CD4-positive, CD25-positive, alpha-beta regulatory T cell (primary cell): ENCODE measurements around the gene MAGI2. TPM values are rescaled to one million over a fixed set of nuclear protein-coding genes. Genes with fewer than 3 reads are reported as not detected.

Experiments
- ATAC-seq, 2 donors: fragments of 150-1000 bp; cut with Tn5 transposase; one replicate each; pipeline ENCODE4 v1.10.0; 2021; ENCODE audit warnings: low read depth in 2 of 2, moderate number of reproducible peaks in 2 of 2, moderate library complexity in 1 of 2
- DNase-seq, 3 donors: peaks; one replicate each; pipeline versions ENCODE4 v3.0.0 to v3.0.0-alpha.2; 2012 to 2022; ENCODE audit warnings: mixed read lengths in 1 of 3
- H3K27ac ChIP-seq: one replicate; pipeline ENCODE4 v1.7.0; 2013; ENCODE audit warnings: mild to moderate bottlenecking, low read length; ENCODE audit not compliant: insufficient read depth, poor library complexity, severe bottlenecking
- H3K27me3 ChIP-seq: one replicate; pipeline ENCODE4 v1.7.0; 2013; ENCODE audit warnings: low read length; ENCODE audit not compliant: control insufficient read depth, insufficient read depth
- H3K36me3 ChIP-seq: one replicate; pipeline ENCODE4 v1.7.0; 2013; ENCODE audit warnings: mild to moderate bottlenecking, low read length, moderate library complexity; ENCODE audit not compliant: control insufficient read depth, insufficient read depth
- H3K4me1 ChIP-seq: 2 replicates; pipeline ENCODE4 v1.7.0; 2013; ENCODE audit warnings: mild to moderate bottlenecking, low read length; ENCODE audit not compliant: insufficient read depth, control insufficient read depth, poor library complexity, severe bottlenecking
- H3K4me3 ChIP-seq: one replicate; pipeline ENCODE4 v1.7.0; 2013; ENCODE audit warnings: low read depth, mild to moderate bottlenecking, low read length, moderate library complexity
- H3K9me3 ChIP-seq, 2 experiments: 1 replicate in 1 of 2; 2 replicates in 1 of 2; pipeline ENCODE4 v1.7.0; 2013; ENCODE audit warnings: low read length in 2 of 2, mild to moderate bottlenecking in 1 of 2, moderate library complexity in 1 of 2; ENCODE audit not compliant: control insufficient read depth in 2 of 2
- H3K27ac Mint-ChIP-seq, 3 donors: one replicate each; pipeline ENCODE4 v1.8.0; 2020 to 2022; ENCODE audit warnings: mild to moderate bottlenecking in 3 of 3, mixed read lengths in 3 of 3, moderate library complexity in 2 of 3
- H3K27me3 Mint-ChIP-seq: one replicate; pipeline ENCODE4 v1.8.0; 2022; ENCODE audit warnings: mild to moderate bottlenecking, mixed read lengths
- H3K36me3 Mint-ChIP-seq: one replicate; pipeline ENCODE4 v1.8.0; 2020; ENCODE audit warnings: mixed read lengths
- H3K4me1 Mint-ChIP-seq, 4 donors: one replicate each; pipeline ENCODE4 v1.8.0; 2020 to 2022; ENCODE audit warnings: mixed read lengths in 4 of 4, mild to moderate bottlenecking in 1 of 4
- H3K4me3 Mint-ChIP-seq, 4 donors: one replicate each; pipeline ENCODE4 v1.8.0; 2020 to 2022; ENCODE audit warnings: mild to moderate bottlenecking in 4 of 4, mixed read lengths in 4 of 4, moderate library complexity in 3 of 4
- H3K9me3 Mint-ChIP-seq, 7 donors: one replicate each; pipeline ENCODE4 v1.8.0; 2020 to 2022; ENCODE audit warnings: mixed read lengths in 7 of 7, mild to moderate bottlenecking in 3 of 7, moderate library complexity in 2 of 7
- polyA plus RNA-seq, 4 donors: library from polyadenylated mRNA; unstranded; fragments of 300-500 nt; fragmentation: Illumina TruSeq; gene quantifications; one replicate each; pipeline ENCODE4 v1.2.3, GENCODE V29; 2021
- total RNA-seq: library from RNA; stranded (reverse); gene quantifications from one replicate; pipeline ENCODE4 v1.2.3, GENCODE V29; 2022

Gene MAGI2
- total and polyA plus RNA-seq, 5 donors from 2014 or later, result not detected

- H3K9me3 Mint-ChIP-seq, result peaks cover 0 to 2% (median 0%) of the 10 kb centered on the region in 7 donors
- H3K27me3 Mint-ChIP-seq, result peaks cover 28% of the 10 kb centered on the region
- H3K27ac ChIP-seq, result no peak overlapping the region
Observed at GRCh38 chr7:78022165-78022564, 1431.3 kb downstream of the MAGI2 start.

GRCh38 chr7:78020874-78021249 is 1432.6 kb downstream of the MAGI2 start:
- Mint-ChIP-seq H3K36me3 (no peaks in the 10 kb centered on the region), H3K4me3 (peak overlapping the region; percentile 70 to 94 (median 78)), H3K9me3 (peaks cover 0 to 2% (median 0%) of the 10 kb centered on the region in 7 donors), H3K27me3 (peaks cover 28% of the 10 kb centered on the region), H3K4me1 (peaks cover 4 to 16% (median 7%) of the 10 kb centered on the region in 4 donors), H3K27ac (no peak overlapping the region)
- ATAC-seq (no peak), DNase-seq (no peak)
- Histone ChIP-seq H3K4me1 (no peaks in the 10 kb centered on the region), H3K4me3 (no peak overlapping the region), H3K9me3 (no peaks in the 10 kb centered on the region), H3K36me3 (no peaks in the 10 kb centered on the region), H3K27ac (no peak overlapping the region), H3K27me3 (peaks cover 19% of the 10 kb centered on the region)

More at GRCh38 chr7:78022165-78022564, 1431.3 kb downstream of the MAGI2 start:
- Histone ChIP-seq H3K4me3 (no peak overlapping the region), H3K36me3 (no peaks in the 10 kb centered on the region), H3K9me3 (no peaks in the 10 kb centered on the region), H3K4me1 (no peaks in the 10 kb centered on the region), H3K27me3 (peaks cover 16% of the 10 kb centered on the region)
- H3K4me3 Mint-ChIP-seq, result no peak overlapping the region
- no peak for DNase-seq
- H3K36me3 Mint-ChIP-seq, result no peaks in the 10 kb centered on the region
- ATAC-seq, result no peak
- no peak overlapping the region for H3K27ac Mint-ChIP-seq
- H3K4me1 Mint-ChIP-seq, result peaks cover 4 to 16% (median 7%) of the 10 kb centered on the region in 4 donors

- Mint-ChIP-seq H3K27ac (peak overlapping the region in 1 of 3 donors; percentile 1), H3K36me3 (no peaks in the 10 kb centered on the region), H3K9me3 (peaks cover 0 to 2% (median 0%) of the 10 kb centered on the region in 7 donors), H3K4me3 (peak overlapping the region; percentile 70 to 94 (median 78)), H3K27me3 (peaks cover 28% of the 10 kb centered on the region), H3K4me1 (peaks cover 4 to 16% (median 7%) of the 10 kb centered on the region in 4 donors)
- Histone ChIP-seq H3K27me3 (peaks cover 19% of the 10 kb centered on the region), H3K27ac (no peak overlapping the region), H3K4me3 (no peak overlapping the region), H3K4me1 (no peaks in the 10 kb centered on the region), H3K9me3 (no peaks in the 10 kb centered on the region), H3K36me3 (no peaks in the 10 kb centered on the region)
- DNase-seq (peak in 2 of 3 donors; percentile 22 to 63), ATAC-seq (peak; percentile 35 to 38)
Observed at GRCh38 chr7:78020136-78020873, 1433.2 kb downstream of the MAGI2 start.

GRCh38 chr7:78019447-78020135 is 1433.9 kb downstream of the MAGI2 start:
- Histone ChIP-seq H3K4me3 (peak overlapping the region; percentile 33), H3K4me1 (no peaks in the 10 kb centered on the region), H3K36me3 (no peaks in the 10 kb centered on the region), H3K27ac (no peak overlapping the region), H3K27me3 (peaks cover 14% of the 10 kb centered on the region), H3K9me3 (no peaks in the 10 kb centered on the region)
- peak overlapping the region; percentile 68 to 86 (median 78) for H3K4me3 Mint-ChIP-seq
- peaks cover 4 to 16% (median 7%) of the 10 kb centered on the region in 4 donors for H3K4me1 Mint-ChIP-seq
- peak; percentile 58 to 64 for ATAC-seq
- H3K36me3 Mint-ChIP-seq, result no peaks in the 10 kb centered on the region
- peak overlapping the region in 2 of 3 donors; percentile 60 to 74 for H3K27ac Mint-ChIP-seq
- H3K27me3 Mint-ChIP-seq, result peaks cover 32% of the 10 kb centered on the region
- peaks cover 0 to 2% (median 0%) of the 10 kb centered on the region in 7 donors for H3K9me3 Mint-ChIP-seq
- peak; percentile 11 to 46 (median 21) for DNase-seq

- H3K4me3 ChIP-seq, result no peak overlapping the region
- H3K27ac ChIP-seq, result no peak overlapping the region
- DNase-seq (peak in 1 of 3 donors; percentile 11), ATAC-seq (peak in 1 of 2 donors; percentile 13)
- Mint-ChIP-seq H3K4me1 (peaks cover 4 to 16% (median 7%) of the 10 kb centered on the region in 4 donors), H3K36me3 (no peaks in the 10 kb centered on the region), H3K27ac (peak overlapping the region in 1 of 3 donors; percentile 27), H3K9me3 (peaks cover 0 to 2% (median 0%) of the 10 kb centered on the region in 7 donors), H3K27me3 (peaks cover 32% of the 10 kb centered on the region), H3K4me3 (peak overlapping the region; percentile 77 to 86 (median 82))
- H3K9me3 ChIP-seq, result no peaks in the 10 kb centered on the region
- no peaks in the 10 kb centered on the region for H3K4me1 ChIP-seq
- no peaks in the 10 kb centered on the region for H3K36me3 ChIP-seq
- H3K27me3 ChIP-seq, result peaks cover 14% of the 10 kb centered on the region
Observed at GRCh38 chr7:78018641-78019446, 1434.6 kb downstream of the MAGI2 start.

- Mint-ChIP-seq H3K27ac (no peak overlapping the region), H3K4me1 (peaks cover 4 to 16% (median 7%) of the 10 kb centered on the region in 4 donors)
Observed at GRCh38 chr7:78017591-78018100, 1435.8 kb downstream of the MAGI2 start.

More at GRCh38 chr7:78017591-78018100, 1435.8 kb downstream of the MAGI2 start:
- H3K36me3 ChIP-seq, result no peaks in the 10 kb centered on the region
- peaks cover 11% of the 10 kb centered on the region for H3K27me3 ChIP-seq
- no peaks in the 10 kb centered on the region for H3K36me3 Mint-ChIP-seq
- DNase-seq (no peak), ATAC-seq (no peak)
- no peak overlapping the region for H3K27ac ChIP-seq
- H3K4me3 ChIP-seq, result no peak overlapping the region
- H3K4me1 ChIP-seq, result no peaks in the 10 kb centered on the region
- peaks cover 36% of the 10 kb centered on the region for H3K27me3 Mint-ChIP-seq
- peaks cover 0 to 2% (median 0%) of the 10 kb centered on the region in 7 donors for H3K9me3 Mint-ChIP-seq
- H3K9me3 ChIP-seq, result no peaks in the 10 kb centered on the region
- peak overlapping the region; percentile 54 to 88 (median 67) for H3K4me3 Mint-ChIP-seq
